Fibroblast of upper back skin (primary cell): Measurements from ENCODE around the gene CRY1.
A peak's percentile ranks its signal among the peaks of the same experiment; 100 is the strongest.

Experiments
- DNase-seq: peaks from one replicate; pipeline ENCODE4 v3.0.0-alpha.2; 2013

The CRY1 gene

GRCh38 chr12:106955377-106956047, 137.8 kb downstream of the CRY1 start, which contains the start of gene TMEM263:
TMEM263 (plus strand) TSS chr12:106955907; CDS start chr12:106967117, 11,210 bp downstream.
- DNase-seq: peak; percentile 97

- no peak for DNase-seq
Observed at GRCh38 chr12:106954462-106955376, 138.6 kb downstream of the CRY1 start.

GRCh38 chr12:106953352-106954250, 139.7 kb downstream of the CRY1 start:
- no peak for DNase-seq

DNA sequence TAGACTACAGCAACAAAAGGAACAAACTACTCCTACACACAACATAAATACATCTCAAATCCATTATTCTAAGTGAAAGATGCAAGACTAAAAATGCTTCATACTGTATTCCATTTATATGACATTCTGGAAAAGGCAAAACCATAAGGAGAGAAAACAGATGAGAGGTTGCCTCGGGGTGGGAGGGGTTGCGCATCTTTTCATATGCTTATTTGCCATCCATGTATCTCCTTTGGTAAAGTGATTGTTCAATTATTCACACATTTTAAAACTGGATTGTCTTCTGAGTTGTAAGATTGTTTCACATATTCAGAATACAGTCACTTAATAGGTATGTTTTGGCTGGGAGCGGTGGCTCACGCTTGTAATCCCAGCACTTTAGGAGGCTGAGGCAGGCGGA, 142.8 kb downstream of the CRY1 start:
- no peak for DNase-seq

GRCh38 chr12:106947461-106947860, 145.9 kb downstream of the CRY1 start:
- no peak for DNase-seq

GRCh38 chr12:106945261-106945851, 148.0 kb downstream of the CRY1 start:
- no peak for DNase-seq

DNA sequence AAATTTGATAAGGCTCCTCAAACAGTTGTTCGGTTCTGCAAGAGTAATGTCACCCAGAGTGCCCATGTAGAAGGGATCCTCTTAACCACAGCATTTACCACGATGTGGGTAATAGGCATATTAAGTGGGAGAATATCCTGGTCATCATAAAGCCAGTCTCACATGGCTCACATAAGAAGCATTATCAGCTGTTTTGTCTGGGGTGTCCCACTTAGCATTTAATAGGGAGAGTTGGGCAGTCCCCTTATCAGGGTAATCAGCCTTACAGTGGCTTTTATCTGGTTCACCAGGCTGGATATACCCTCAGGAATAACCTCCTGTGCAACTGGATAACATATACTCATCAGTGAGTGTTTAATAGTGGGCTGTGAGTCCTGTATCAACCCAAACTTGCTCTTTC, 150.6 kb downstream of the CRY1 start:
- no peak for DNase-seq

- no peak for DNase-seq
Observed at GRCh38 chr12:106941481-106942156, 151.7 kb downstream of the CRY1 start.
